Stimulated activated CD4-positive, alpha-beta T cell treated with anti-CD3 and anti-CD28 coated beads, Interleukin-2, amount 100 ng/mL, for 4 hours (primary cell): ENCODE data around the gene FAM149B1.
A peak's percentile ranks its signal among the peaks of the same experiment; 100 is the strongest.
"Not testable (repeated sequence)": the region's sequence is repeated elsewhere in the genome, so short reads cannot be mapped to it uniquely, and the experiment has no call there.

Experiments
- DNase-seq: peaks from one replicate; pipeline ENCODE4 v3.0.0-alpha.2; 2020; ENCODE audit warnings: low read depth

FAM149B1 gene

GRCh38 chr10:73167783-73168464 lies at the start of gene FAM149B1, which contains the start of gene ECD:
Gene FAM149B1 (plus strand): TSS chr10:73168119. CDS start chr10:73168340, 221 bp downstream.
Gene ECD (minus strand): TSS chr10:73168008. CDS start chr10:73163937, 4,071 bp downstream.
- peak; percentile 89 for DNase-seq

GRCh38 chr10:73119457-73119856 lies 48.5 kb upstream of the FAM149B1 start:
- DNase-seq, result no peak

GRCh38 chr10:73119952-73120351 lies 48.0 kb upstream of the FAM149B1 start:
- no peak for DNase-seq

GRCh38 chr10:73126343-73126742 lies 41.6 kb upstream of the FAM149B1 start:
- DNase-seq, result no peak

GRCh38 chr10:73131301-73131700 lies 36.6 kb upstream of the FAM149B1 start:
- DNase-seq, result no peak

- no peak for DNase-seq
Observed at GRCh38 chr10:73131913-73132686, 35.8 kb upstream of the FAM149B1 start.

- no peak for DNase-seq
Observed at GRCh38 chr10:73134727-73135126, 33.2 kb upstream of the FAM149B1 start.

GRCh38 chr10:73136627-73137026 lies 31.3 kb upstream of the FAM149B1 start:
- DNase-seq, result no peak

GRCh38 chr10:73139251-73139650 lies 28.7 kb upstream of the FAM149B1 start:
- no peak for DNase-seq

GRCh38 chr10:73141603-73142002 lies 26.3 kb upstream of the FAM149B1 start:
- no peak for DNase-seq

- DNase-seq, result not testable (repeated sequence)
Observed at GRCh38 chr10:73150633-73151413, 17.1 kb upstream of the FAM149B1 start.

- DNase-seq, result no peak
Observed at GRCh38 chr10:73152009-73152408, 15.9 kb upstream of the FAM149B1 start.

- no peak for DNase-seq
Observed at GRCh38 chr10:73156054-73156453, 11.9 kb upstream of the FAM149B1 start.

- peak; percentile 21 for DNase-seq
Observed at GRCh38 chr10:73159038-73159648, 8.8 kb upstream of the FAM149B1 start.

- no peak for DNase-seq
Observed at GRCh38 chr10:73161079-73161478, 6.8 kb upstream of the FAM149B1 start.

GRCh38 chr10:73161662-73162061 lies 6.3 kb upstream of the FAM149B1 start:
- DNase-seq, result no peak

- no peak for DNase-seq
Observed at GRCh38 chr10:73163096-73163495, 4.8 kb upstream of the FAM149B1 start.

- no peak for DNase-seq
Observed at GRCh38 chr10:73166972-73167371, 947 bp upstream of the FAM149B1 start.

- peak; percentile 25 for DNase-seq
Observed at GRCh38 chr10:73167458-73167782, 499 bp upstream of the FAM149B1 start.

GRCh38 chr10:73168465-73168803 lies 515 bp downstream of the FAM149B1 start:
- no peak for DNase-seq

GRCh38 chr10:73169320-73169719 lies 1.4 kb downstream of the FAM149B1 start:
- no peak for DNase-seq

- no peak for DNase-seq
Observed at GRCh38 chr10:73172867-73173266, 4.9 kb downstream of the FAM149B1 start.
